ENCODE results near the gene UBE2D2. TPM values are rescaled to one million over a fixed set of nuclear protein-coding genes. Genes with fewer than 3 reads are reported as not detected.

The UBE2D2 gene
- total RNA-seq, 6 experiments from 2014 or later: 38.3 to 68.3 (median 53.1) TPM

DNA sequence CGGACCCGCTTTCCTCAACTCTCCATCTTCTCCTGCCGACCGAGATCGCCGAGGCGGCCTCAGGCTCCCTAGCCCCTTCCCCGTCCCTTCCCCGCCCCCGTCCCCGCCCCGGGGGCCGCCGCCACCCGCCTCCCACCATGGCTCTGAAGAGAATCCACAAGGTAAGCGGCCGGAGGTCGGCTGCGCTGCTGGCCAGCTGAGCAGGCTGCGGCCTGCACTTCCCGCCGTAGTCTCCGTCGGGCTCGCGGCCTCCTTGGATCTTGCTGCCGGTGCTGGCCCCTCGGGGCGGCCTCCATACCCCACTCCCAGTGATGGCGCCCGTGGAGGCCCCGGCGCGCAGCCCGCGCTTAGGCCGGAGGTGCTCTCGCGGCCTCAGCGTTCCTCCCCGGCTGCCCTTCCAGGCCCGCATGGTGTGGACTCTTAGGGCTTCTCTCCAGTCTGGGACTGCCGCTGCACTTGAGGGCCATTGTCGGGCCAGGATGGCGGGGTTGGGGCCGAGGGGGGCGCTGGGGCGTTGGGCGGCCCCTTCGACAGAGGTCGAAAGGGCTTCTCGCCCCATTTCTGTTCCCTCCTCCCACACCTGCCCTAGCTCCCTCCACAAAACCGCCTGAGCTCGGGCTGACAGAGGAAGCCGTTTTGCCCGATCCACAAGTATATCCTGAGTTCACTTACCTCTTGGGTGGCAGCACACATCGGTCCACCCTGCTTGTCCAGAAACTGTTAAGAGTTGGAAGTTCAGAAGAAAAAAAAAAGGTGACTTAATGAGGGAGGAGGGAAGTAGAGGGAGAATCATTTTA lies 714 bp downstream of the UBE2D2 start:
- intact Hi-C loops (cut with DNase I): no loop called here
- peaks cover 0 to 25% (median 4%) of the 10 kb centered on the region in 4 donors for H3K4me1 ChIP-seq

DNA sequence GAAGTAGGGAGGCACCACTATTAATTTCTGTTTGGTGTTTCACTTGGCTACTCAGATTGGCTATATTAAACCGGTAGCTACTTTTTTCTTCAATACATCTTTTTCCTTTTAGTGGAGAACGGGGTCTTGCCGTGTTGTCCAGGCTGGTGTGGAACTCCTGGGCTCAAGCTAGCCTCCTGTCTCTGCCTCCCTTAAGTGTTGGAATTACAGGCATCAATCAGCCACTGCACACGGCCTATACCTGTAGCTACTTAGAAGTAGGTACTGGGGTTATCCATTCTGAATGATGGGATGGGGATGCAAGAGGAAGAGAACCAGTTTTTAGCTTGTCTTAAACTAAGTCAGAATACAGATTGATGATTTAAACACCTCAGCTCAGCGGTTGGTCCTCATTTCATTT lies 1.7 kb downstream of the UBE2D2 start:
- H3K9me3 ChIP-seq: no peaks in the 10 kb centered on the region
- peak overlapping the region; percentile 89 to 93 (median 92) for H3K4me3 ChIP-seq
- H3K36me3 ChIP-seq: no peaks in the 10 kb centered on the region
- TF ChIP-seq, protein P1, sequence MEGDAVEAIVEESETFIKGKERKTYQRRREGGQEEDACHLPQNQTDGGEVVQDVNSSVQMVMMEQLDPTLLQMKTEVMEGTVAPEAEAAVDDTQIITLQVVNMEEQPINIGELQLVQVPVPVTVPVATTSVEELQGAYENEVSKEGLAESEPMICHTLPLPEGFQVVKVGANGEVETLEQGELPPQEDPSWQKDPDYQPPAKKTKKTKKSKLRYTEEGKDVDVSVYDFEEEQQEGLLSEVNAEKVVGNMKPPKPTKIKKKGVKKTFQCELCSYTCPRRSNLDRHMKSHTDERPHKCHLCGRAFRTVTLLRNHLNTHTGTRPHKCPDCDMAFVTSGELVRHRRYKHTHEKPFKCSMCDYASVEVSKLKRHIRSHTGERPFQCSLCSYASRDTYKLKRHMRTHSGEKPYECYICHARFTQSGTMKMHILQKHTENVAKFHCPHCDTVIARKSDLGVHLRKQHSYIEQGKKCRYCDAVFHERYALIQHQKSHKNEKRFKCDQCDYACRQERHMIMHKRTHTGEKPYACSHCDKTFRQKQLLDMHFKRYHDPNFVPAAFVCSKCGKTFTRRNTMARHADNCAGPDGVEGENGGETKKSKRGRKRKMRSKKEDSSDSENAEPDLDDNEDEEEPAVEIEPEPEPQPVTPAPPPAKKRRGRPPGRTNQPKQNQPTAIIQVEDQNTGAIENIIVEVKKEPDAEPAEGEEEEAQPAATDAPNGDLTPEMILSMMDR (IDR thresholded peaks at IDR 0.05): no peak
- TF ChIP-seq POLR2A (IDR thresholded peaks at IDR 0.05): no peak
- peak overlapping the region in 1 of 3 donors; percentile 96 for H3K27ac ChIP-seq
- intact Hi-C loops (cut with DNase I): no loop called here
- H3K4me1 ChIP-seq: peaks cover 0 to 25% (median 4%) of the 10 kb centered on the region in 4 donors
- 22% methylated on average over 5 of the region's 5 CpGs for WGBS (ENCODE audit: insufficient coverage, low coverage, low lambda C conversion rate, missing lambda C conversion rate)
- DNase-seq (no peak), ATAC-seq (no peak)
- no peaks in the 10 kb centered on the region for H3K27me3 ChIP-seq

More for the DNA sequence above, 714 bp downstream of the UBE2D2 start:
- ATAC-seq (peak; percentile 29 to 53 (median 44)), DNase-seq (peak; percentile 64 to 73 (median 68))
- TF ChIP-seq POLR2A (IDR thresholded peaks at IDR 0.05): no peak
- TF ChIP-seq, protein P1 (IDR thresholded peaks at IDR 0.05): no peak
- no peaks in the 10 kb centered on the region for H3K27me3 ChIP-seq
- H3K9me3 ChIP-seq: no peaks in the 10 kb centered on the region
- no peaks in the 10 kb centered on the region for H3K36me3 ChIP-seq
- 0% methylated on average over 5 of the region's 57 CpGs for WGBS (ENCODE audit: insufficient coverage, low coverage, low lambda C conversion rate, missing lambda C conversion rate)
- peak overlapping the region; percentile 89 to 93 (median 92) for H3K4me3 ChIP-seq
- peak overlapping the region; percentile 89 to 96 (median 91) for H3K27ac ChIP-seq

DNA sequence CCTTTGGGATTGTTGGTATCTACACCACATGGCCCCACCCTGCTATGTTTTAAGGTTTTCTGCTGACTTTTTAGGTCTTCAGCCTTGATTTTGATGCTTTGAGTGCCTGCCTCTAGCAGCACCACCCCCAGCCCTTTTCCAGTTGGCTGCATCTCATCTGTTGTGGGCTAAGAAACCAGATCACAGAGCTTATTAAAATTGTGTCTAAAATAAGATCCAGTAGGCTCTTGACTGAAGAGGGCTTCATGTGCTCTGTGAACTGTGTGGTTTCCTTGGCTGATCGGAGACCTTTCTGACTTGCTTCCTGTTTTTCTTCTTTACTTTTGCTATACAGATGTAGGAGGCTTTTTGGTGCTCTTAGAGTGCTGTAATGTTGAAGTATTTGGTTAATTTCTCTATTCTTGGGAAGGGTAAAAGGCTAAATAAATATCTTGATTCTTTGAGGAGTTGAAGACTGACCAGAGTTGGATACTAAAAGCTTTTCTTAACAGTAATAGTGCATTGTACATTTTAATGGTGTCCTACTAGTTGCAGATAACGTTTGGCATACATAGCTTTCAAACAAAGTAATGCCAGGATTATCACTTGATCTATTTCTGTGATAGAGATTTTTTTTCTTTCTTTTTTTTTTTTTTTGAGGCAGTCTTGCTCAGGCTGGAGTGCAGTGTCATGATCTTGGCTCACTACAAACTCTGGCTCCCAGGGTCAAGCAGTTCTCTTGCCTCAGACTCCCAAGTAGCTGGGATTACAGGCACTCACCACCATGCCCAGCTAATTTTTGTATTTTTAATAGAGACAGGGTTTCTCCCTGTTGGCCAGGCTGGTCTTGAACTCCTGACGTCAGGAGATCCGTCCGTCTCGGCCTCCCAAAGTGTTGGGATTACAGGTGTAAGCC lies 4.5 kb downstream of the UBE2D2 start:
- Histone ChIP-seq H3K27me3 (no peaks in the 10 kb centered on the region), H3K4me3 (no peak overlapping the region), H3K4me1 (peaks cover 0 to 25% (median 4%) of the 10 kb centered on the region in 4 donors), H3K9me3 (no peaks in the 10 kb centered on the region), H3K36me3 (no peaks in the 10 kb centered on the region), H3K27ac (no peak overlapping the region)
- no peak for ATAC-seq
- intact Hi-C loops (cut with DNase I): no loop called here
- no peak for DNase-seq
- no peak for TF ChIP-seq POLR2A (IDR thresholded peaks at IDR 0.05)
- TF ChIP-seq, protein P1 (IDR thresholded peaks at IDR 0.05): no peak
- 74% methylated on average over 6 of the region's 6 CpGs for WGBS (ENCODE audit: insufficient coverage, low coverage, low lambda C conversion rate, missing lambda C conversion rate)

DNA sequence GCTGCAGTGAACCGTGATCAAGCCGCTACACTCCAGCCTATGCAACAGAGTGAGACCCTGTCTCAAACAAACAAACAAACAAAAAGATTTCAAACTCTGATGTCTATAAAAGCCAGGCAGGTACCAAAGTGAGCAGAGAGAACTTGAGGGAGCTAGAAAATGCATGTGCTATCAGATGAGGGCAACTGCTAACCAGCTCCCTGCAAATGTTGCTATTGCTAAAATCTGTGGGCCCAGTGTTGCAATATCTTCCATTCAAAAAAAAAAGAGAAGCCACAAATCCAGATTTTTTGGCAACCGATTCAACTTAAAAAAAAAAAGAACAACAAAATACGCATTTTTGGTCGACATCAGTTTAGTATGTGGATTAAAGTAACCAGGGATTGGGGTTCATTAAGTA lies 5.5 kb downstream of the UBE2D2 start:
- WGBS (ENCODE audit: insufficient coverage, low coverage, low lambda C conversion rate, missing lambda C conversion rate): 74% methylated on average over 5 of the region's 5 CpGs
- Histone ChIP-seq H3K4me1 (peaks cover 0 to 35% (median 5%) of the 10 kb centered on the region in 4 donors), H3K27ac (no peak overlapping the region), H3K9me3 (no peaks in the 10 kb centered on the region), H3K36me3 (no peaks in the 10 kb centered on the region), H3K27me3 (no peaks in the 10 kb centered on the region), H3K4me3 (no peak overlapping the region)
- no peak for TF ChIP-seq POLR2A (IDR thresholded peaks at IDR 0.05)
- TF ChIP-seq, protein P1 (IDR thresholded peaks at IDR 0.05): no peak
- intact Hi-C loops (cut with DNase I): no loop called here
- DNase-seq: no peak
- ATAC-seq: no peak
